GM23338 (cell line): Measurements from ENCODE around the gene RAB15. TPM values are rescaled to one million over a fixed set of nuclear protein-coding genes. Genes with fewer than 3 reads are reported as not detected.

Experiments
- ATAC-seq: fragments of 200-7000 bp; cut with Tn5 transposase; 3 replicates; pipeline ENCODE4 v1.9.1; 2020
- DNase-seq: peaks from one replicate; pipeline ENCODE4 v3.0.0-alpha.2; 2015; ENCODE audit warnings: low spot score
- H2AFZ ChIP-seq: fragments of 200-600 bp; sonication (generic); 2 replicates; pipeline ENCODE4 v1.8.0; 2016; ENCODE audit warnings: antibody characterized with exemption, mild to moderate bottlenecking, moderate library complexity
- H3F3A ChIP-seq: fragments of 200-600 bp; sonication (generic); replicated peaks from 2 replicates; pipeline ENCODE4 v1.8.0; 2017; ENCODE audit warnings: antibody characterized with exemption, mixed run types, low read depth
- H3K27ac ChIP-seq: fragments of 200-600 bp; sonication (generic); 2 replicates; pipeline ENCODE4 v1.6.1; 2016; ENCODE audit warnings: low read depth
- H3K27me3 ChIP-seq: fragments of 200-600 bp; sonication (generic); 2 replicates; pipeline ENCODE4 v1.8.0; 2016; ENCODE audit warnings: mild to moderate bottlenecking, mixed run types, moderate library complexity; ENCODE audit not compliant: insufficient read depth
- H3K36me3 ChIP-seq: fragments of 200-600 bp; sonication (generic); 2 replicates; pipeline ENCODE4 v1.8.0; 2016; ENCODE audit warnings: mild to moderate bottlenecking; ENCODE audit not compliant: insufficient read depth
- H3K4me1 ChIP-seq: fragments of 200-600 bp; sonication (generic); 2 replicates; pipeline ENCODE4 v1.8.0; 2016; ENCODE audit warnings: mild to moderate bottlenecking, moderate library complexity; ENCODE audit not compliant: insufficient read depth
- H3K4me2 ChIP-seq: fragments of 200-600 bp; sonication (generic); 2 replicates; pipeline ENCODE4 v1.7.1; 2017; ENCODE audit warnings: mixed run types
- H3K4me3 ChIP-seq: fragments of 200-600 bp; sonication (generic); 2 replicates; pipeline ENCODE4 v1.6.1; 2016; ENCODE audit warnings: mixed run types
- H3K79me2 ChIP-seq: fragments of 200-600 bp; sonication (generic); replicated peaks from 2 replicates; pipeline ENCODE4 v1.8.0; 2017; ENCODE audit warnings: mild to moderate bottlenecking; ENCODE audit not compliant: insufficient read depth
- H3K9me2 ChIP-seq: fragments of 200-600 bp; sonication (generic); 2 replicates; pipeline ENCODE4 v1.8.0; 2017; ENCODE audit not compliant: insufficient read depth
- H4K20me1 ChIP-seq: fragments of 200-600 bp; sonication (generic); replicated peaks from 2 replicates; pipeline ENCODE4 v1.8.0; 2017; ENCODE audit warnings: mild to moderate bottlenecking; ENCODE audit not compliant: insufficient read depth
- H3K27ac Mint-ChIP-seq: 2 replicates; pipeline ENCODE4 v1.8.0; 2020; ENCODE audit warnings: inconsistent platforms, mild to moderate bottlenecking, moderate library complexity, mixed read lengths
- H3K27me3 Mint-ChIP-seq: 3 replicates; pipeline ENCODE4 v1.8.0; 2022; ENCODE audit warnings: low read depth, mild to moderate bottlenecking, moderate library complexity, mixed read lengths, inconsistent platforms; ENCODE audit not compliant: insufficient read depth, poor library complexity
- H3K36me3 Mint-ChIP-seq: 3 replicates; pipeline ENCODE4 v1.8.0; 2021; ENCODE audit warnings: low read depth, mild to moderate bottlenecking, inconsistent platforms, moderate library complexity, mixed read lengths
- H3K4me1 Mint-ChIP-seq: 3 replicates; pipeline ENCODE4 v1.8.0; 2020; ENCODE audit warnings: mild to moderate bottlenecking, inconsistent platforms, mixed read lengths
- H3K4me3 Mint-ChIP-seq: 3 replicates; pipeline ENCODE4 v1.8.0; 2021; ENCODE audit warnings: moderate library complexity, mild to moderate bottlenecking, inconsistent platforms, mixed read lengths
- H3K9me3 Mint-ChIP-seq: 3 replicates; pipeline ENCODE4 v1.8.0; 2020; ENCODE audit warnings: moderate library complexity, mild to moderate bottlenecking, inconsistent platforms, mixed read lengths
- ETS1 ChIP-seq: IDR thresholded peaks from 2 replicates; pipeline ENCODE4 v1.6.1; 2016; ENCODE audit warnings: antibody characterized with exemption
- NANOG ChIP-seq: IDR thresholded peaks from 2 replicates; pipeline ENCODE4 v1.6.1; 2016; ENCODE audit warnings: antibody characterized with exemption, borderline replicate concordance
- ZNF114 ChIP-seq: fragments of 250-450 bp; sonication (Bioruptor Pico); IDR thresholded peaks from 2 replicates; pipeline ENCODE4 v1.5.0; 2020; ENCODE audit warnings: mild to moderate bottlenecking, moderate library complexity
- ZNF462 ChIP-seq: fragments of 250-450 bp; sonication (Bioruptor Pico); IDR thresholded peaks from 2 replicates; pipeline ENCODE4 v1.5.0; 2020; ENCODE audit warnings: mild to moderate bottlenecking, moderate library complexity
- polyA plus RNA-seq: library from polyadenylated mRNA; unstranded; fragments of >200 nt; fragmentation: Nextera tagmentation; extraction: Ambion mirVana; gene quantifications from 2 replicates; pipeline ENCODE4 v1.2.1, GENCODE V29; 2016
- total RNA-seq: library from RNA; depleted of rRNA; stranded (reverse); fragments of >200 nt; shearing (Covaris generic); gene quantifications from 2 replicates; pipeline ENCODE4 v1.2.3, GENCODE V29; 2014

Gene RAB15
- total and polyA plus RNA-seq, 2 experiments from 2014 or later: 17.4 to 43.3 TPM

GRCh38 chr14:64979336-64980074, 7.4 kb upstream of the RAB15 start (continued):
- no peak for TF ChIP-seq ETS1
- no peak for TF ChIP-seq NANOG

- peak overlapping the region; percentile 92 for H3K27ac Mint-ChIP-seq
- H3K27ac ChIP-seq: peak overlapping the region; percentile 67; the same call in 1 of the 2 replicates
- H3K4me2 ChIP-seq: 0 out of 2 replicates have a peak overlapping the region, but pooled peaks have one; percentile 9
- H2AFZ ChIP-seq: no peak overlapping the region
- DNase-seq (peak; percentile 80), ATAC-seq (peak; percentile 76)
- TF ChIP-seq ZNF114 (CRISPR knock-in tag) (no peak), ZNF462 (peak; percentile 67; the same call in 1 of the 2 replicates), NANOG (peak; percentile 35; the same call in 1 of the 2 replicates)
- H3K36me3 ChIP-seq: no peaks in the 10 kb centered on the region
- H3K4me3 Mint-ChIP-seq: peak overlapping the region; percentile 28; the same call in 2 of the 3 replicates
- H3K4me3 ChIP-seq: no peak overlapping the region
- no peaks in the 10 kb centered on the region; the same call in 1 of the 2 replicates for H3K27me3 ChIP-seq
- H3K4me1 ChIP-seq: peaks cover 57% of the 10 kb centered on the region
- peaks cover 21% of the 10 kb centered on the region for H3F3A ChIP-seq
- no peaks in the 10 kb centered on the region for H3K9me3 Mint-ChIP-seq
- peaks cover 14% of the 10 kb centered on the region for H3K27me3 Mint-ChIP-seq
- peaks cover 5% of the 10 kb centered on the region; the same call in 1 of the 2 replicates for H4K20me1 ChIP-seq
- H3K9me2 ChIP-seq: 0 out of 2 replicates have a peak, but pooled peaks cover 5% of the 10 kb centered on the region
- peaks cover 42% of the 10 kb centered on the region for H3K4me1 Mint-ChIP-seq
- H3K36me3 Mint-ChIP-seq: no peaks in the 10 kb centered on the region
- H3K79me2 ChIP-seq: peaks cover 9% of the 10 kb centered on the region
These were observed 2.4 kb upstream of the RAB15 start for GRCh38 chr14:64974563-64974962.
